Mucosa of descending colon (tissue), 3 donors: Measurements from ENCODE around the gene GIN1. TPM values are rescaled to one million over a fixed set of nuclear protein-coding genes. Genes with fewer than 3 reads are reported as not detected.

Experiments used
- ATAC-seq: fragments of 200-7000 bp; cut with Tn5 transposase; one replicate; pipeline ENCODE4 v1.9.1; 2020; ENCODE audit warnings: mild to moderate bottlenecking, moderate library complexity
- DNase-seq, 3 donors: peaks; one replicate each; pipeline ENCODE4 v3.0.0-alpha.2; 2020
- H3K36me3 ChIP-seq: fragments of 200-600 bp; one replicate; pipeline ENCODE4 v1.8.0; 2021; ENCODE audit warnings: low read depth, mild to moderate bottlenecking
- H3K4me1 ChIP-seq: fragments of 200-600 bp; one replicate; pipeline ENCODE4 v1.8.0; 2021; ENCODE audit warnings: low read depth, mild to moderate bottlenecking
- H3K4me3 ChIP-seq: fragments of 200-600 bp; one replicate; pipeline ENCODE4 v1.8.0; 2021; ENCODE audit warnings: mild to moderate bottlenecking
- H3K9me3 ChIP-seq: fragments of 200-600 bp; one replicate; pipeline ENCODE4 v1.8.0; 2021; ENCODE audit warnings: mild to moderate bottlenecking
- intact Hi-C, 2 donors: fragments of 100-400 bp; cut with DNase I in 1 of 2; cut with micrococcal nuclease in 1 of 2; formaldehyde crosslinking; loops; one replicate each; pipeline versions ENCODE4 v1.11.0 to v1.11.1; 2022; cut with DNase I, micrococcal nuclease
- total RNA-seq, 3 donors: library from RNA; stranded (reverse); fragmentation: NEBNext Ultra II Directional in 2 of 3; extraction: Animal tissue kit (Norgen Biotek cat#: 25700) in 2 of 3; gene quantifications; one replicate each; pipeline versions ENCODE4 v1.2.1 to v1.2.4, GENCODE V29; 2021 to 2023
- TF ChIP-seq, protein P1 (sequence below): fragments of 200-600 bp; IDR thresholded peaks from one replicate; pipeline ENCODE4 v1.8.0; 2022; ENCODE audit warnings: antibody characterized with exemption, mild to moderate bottlenecking
- donor health status: DM: no; HTN: no; CAD: no; lungs with moderate emphysema.
- donor health status: DM: no; HTN: no; CAD: no.
- donor health status: DM: no; HTN: yes; CAD: no.

GIN1 gene
- total RNA-seq, 3 donors from 2014 or later: 6.7 to 9.1 (median 6.9) TPM

DNA sequence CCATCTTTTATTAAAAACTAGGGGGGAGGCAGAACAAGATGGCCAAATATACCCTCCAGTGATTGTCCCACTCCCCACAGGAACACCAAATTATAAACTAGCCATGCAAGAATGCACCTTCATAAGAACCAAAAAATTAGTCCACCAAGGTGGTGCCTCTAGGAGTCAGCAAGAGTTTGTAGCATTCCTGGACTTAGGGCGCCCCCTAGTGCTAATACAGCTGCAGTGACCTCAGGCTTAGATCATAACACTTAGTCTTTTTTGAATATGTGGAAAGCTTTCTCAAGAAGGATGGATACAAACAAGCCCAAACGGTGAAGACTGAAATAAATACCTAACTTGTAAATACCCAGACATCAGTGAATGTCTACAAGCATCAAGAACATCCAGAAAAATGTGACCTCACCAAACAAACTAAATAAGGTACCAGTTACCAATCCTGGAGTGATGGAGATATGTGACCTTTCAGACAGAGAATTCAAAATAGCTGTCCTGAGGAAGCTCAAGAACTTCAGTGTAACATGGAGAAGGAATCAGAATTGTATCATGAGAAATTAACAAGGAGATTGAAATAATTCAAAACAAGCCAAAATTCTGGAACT, 19.4 kb upstream of the GIN1 start:
- TF ChIP-seq, protein P1, sequence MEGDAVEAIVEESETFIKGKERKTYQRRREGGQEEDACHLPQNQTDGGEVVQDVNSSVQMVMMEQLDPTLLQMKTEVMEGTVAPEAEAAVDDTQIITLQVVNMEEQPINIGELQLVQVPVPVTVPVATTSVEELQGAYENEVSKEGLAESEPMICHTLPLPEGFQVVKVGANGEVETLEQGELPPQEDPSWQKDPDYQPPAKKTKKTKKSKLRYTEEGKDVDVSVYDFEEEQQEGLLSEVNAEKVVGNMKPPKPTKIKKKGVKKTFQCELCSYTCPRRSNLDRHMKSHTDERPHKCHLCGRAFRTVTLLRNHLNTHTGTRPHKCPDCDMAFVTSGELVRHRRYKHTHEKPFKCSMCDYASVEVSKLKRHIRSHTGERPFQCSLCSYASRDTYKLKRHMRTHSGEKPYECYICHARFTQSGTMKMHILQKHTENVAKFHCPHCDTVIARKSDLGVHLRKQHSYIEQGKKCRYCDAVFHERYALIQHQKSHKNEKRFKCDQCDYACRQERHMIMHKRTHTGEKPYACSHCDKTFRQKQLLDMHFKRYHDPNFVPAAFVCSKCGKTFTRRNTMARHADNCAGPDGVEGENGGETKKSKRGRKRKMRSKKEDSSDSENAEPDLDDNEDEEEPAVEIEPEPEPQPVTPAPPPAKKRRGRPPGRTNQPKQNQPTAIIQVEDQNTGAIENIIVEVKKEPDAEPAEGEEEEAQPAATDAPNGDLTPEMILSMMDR: peak; percentile 67
- ATAC-seq: peak; percentile 96
- H3K4me1 ChIP-seq: peaks cover 8% of the 10 kb centered on the region
- H3K9me3 ChIP-seq: no peaks in the 10 kb centered on the region
- DNase-seq: peak; percentile 49 to 92 (median 72)
- intact Hi-C loops: loop anchor here in 1 of 2 donors (10.0 kb wide), 1 partner anchor 355 kb away; no protein-coding TSS in a partner anchor
- no peak overlapping the region for H3K4me3 ChIP-seq
- no peaks in the 10 kb centered on the region for H3K36me3 ChIP-seq

DNA sequence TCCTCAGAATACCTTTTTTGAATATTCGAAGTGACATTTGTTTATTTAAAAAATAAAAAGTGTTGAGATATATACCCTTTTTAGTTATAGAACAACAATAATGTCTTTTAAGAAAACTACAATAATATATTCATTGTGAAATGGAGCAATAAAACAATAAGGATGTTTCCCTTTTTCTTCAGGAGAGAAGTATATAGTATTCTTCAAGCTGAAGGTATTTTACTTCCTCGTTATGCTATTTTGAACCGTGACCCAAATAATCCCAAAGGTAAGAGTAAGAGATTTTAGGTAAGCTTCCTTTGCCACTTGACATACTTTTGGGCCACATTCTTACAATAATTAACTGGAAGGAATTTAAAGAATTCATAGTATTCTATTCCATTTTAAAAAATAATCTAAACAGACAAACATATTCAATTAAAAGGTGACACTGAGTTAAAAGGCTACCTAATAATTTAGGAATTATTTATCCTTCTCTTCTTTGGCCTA, 18.3 kb upstream of the GIN1 start:
- TF ChIP-seq, protein P1: no peak
- DNase-seq (no peak), ATAC-seq (peak; percentile 75)
- no peaks in the 10 kb centered on the region for H3K9me3 ChIP-seq
- H3K36me3 ChIP-seq: no peaks in the 10 kb centered on the region
- no peak overlapping the region for H3K4me3 ChIP-seq
- peaks cover 8% of the 10 kb centered on the region for H3K4me1 ChIP-seq
- intact Hi-C loops: loop anchor here in 1 of 2 donors (10.0 kb wide), 1 partner anchor 353 kb away; no protein-coding TSS in a partner anchor

DNA sequence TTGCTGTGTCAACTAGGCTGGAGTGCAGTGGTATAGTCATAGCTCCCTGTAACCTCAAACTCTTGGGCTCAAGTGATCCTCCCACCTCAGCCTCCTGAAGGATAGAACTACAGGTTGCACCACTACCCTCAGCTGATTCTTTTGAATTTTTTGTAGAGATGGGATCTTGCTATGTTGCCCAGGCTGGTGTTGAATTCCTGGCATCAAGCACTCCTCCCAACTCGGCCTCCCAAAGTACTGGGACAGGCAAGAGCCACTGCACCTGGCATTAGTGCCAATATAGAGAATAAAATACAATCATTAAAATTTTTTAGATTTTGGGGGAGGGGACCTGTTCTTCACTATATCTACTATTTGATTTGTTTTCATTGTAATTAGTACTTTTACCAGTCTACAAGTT, 15.5 kb upstream of the GIN1 start:
- Histone ChIP-seq H3K36me3 (no peaks in the 10 kb centered on the region), H3K4me3 (no peak overlapping the region), H3K4me1 (peaks cover 8% of the 10 kb centered on the region), H3K9me3 (no peaks in the 10 kb centered on the region)
- TF ChIP-seq, protein P1: no peak
- intact Hi-C loops: loop anchor here in 1 of 2 donors (10.0 kb wide), 1 partner anchor 351 kb away; no protein-coding TSS in a partner anchor
- DNase-seq (no peak), ATAC-seq (no peak)

DNA sequence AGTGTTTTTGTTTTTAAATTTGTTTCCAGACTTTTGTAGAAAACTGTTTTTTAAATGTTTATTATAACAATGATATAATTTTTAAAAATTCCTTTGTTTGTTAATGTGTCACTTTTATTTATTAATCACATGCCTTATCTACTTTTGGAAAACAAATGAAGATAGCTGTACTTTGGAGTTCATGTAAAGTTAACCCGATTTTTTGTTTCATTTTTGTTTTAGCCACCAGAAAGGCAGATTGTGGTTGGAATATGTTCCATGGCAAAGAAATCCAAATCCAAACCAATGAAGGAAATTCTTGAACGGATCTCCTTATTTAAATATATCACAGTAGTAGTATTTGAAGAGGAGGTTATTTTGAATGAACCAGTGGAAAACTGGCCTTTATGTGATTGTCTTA, 13.3 kb upstream of the GIN1 start:
- DNase-seq: no peak
- no peak for ATAC-seq
- H3K4me3 ChIP-seq: no peak overlapping the region
- TF ChIP-seq, protein P1: no peak
- no peaks in the 10 kb centered on the region for H3K9me3 ChIP-seq
- intact Hi-C loops: loop anchor here in 1 of 2 donors (10.0 kb wide), 1 partner anchor 348 kb away; no protein-coding TSS in a partner anchor
- no peaks in the 10 kb centered on the region for H3K36me3 ChIP-seq
- H3K4me1 ChIP-seq: no peaks in the 10 kb centered on the region

DNA sequence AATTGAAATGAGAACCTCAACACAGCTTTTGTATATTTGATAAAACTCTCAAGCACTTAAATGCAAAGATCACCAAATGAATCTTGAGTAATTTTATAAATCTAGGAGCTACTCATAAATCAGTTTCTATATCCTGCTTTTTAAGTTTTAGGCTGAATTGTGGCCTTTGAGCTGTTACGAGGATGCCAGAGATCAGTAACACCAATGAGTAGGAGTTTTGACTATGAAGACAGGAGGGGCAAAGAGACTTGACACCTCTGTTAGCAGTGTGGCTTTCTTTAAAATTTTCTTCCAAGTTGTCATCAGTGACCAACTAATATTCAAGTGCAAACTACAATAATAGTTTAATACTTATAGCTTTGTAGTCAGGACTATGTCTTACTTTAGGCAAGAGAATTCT, 12.7 kb upstream of the GIN1 start:
- intact Hi-C loops: loop anchor here in 1 of 2 donors (10.0 kb wide), 1 partner anchor 348 kb away; no protein-coding TSS in a partner anchor
- DNase-seq: no peak
- TF ChIP-seq, protein P1: no peak
- no peak for ATAC-seq
- Histone ChIP-seq H3K4me3 (no peak overlapping the region), H3K4me1 (no peaks in the 10 kb centered on the region), H3K36me3 (no peaks in the 10 kb centered on the region), H3K9me3 (no peaks in the 10 kb centered on the region)
